GM19468 (cell line): Measurements from ENCODE around the gene EBF4.
"Not testable (repeated sequence)": the region's sequence is repeated elsewhere in the genome, so short reads cannot be mapped to it uniquely, and the experiment has no call there.

Experiments
- ATAC-seq: cut with Tn5 transposase; IDR thresholded peaks from one replicate; pipeline ENCODE4 v1.9.1; 2021; ENCODE audit warnings: mild to moderate bottlenecking, moderate library complexity, moderate number of reproducible peaks; ENCODE audit not compliant: unreplicated experiment; ENCODE audit errors: extremely low read depth

The EBF4 gene

DNA sequence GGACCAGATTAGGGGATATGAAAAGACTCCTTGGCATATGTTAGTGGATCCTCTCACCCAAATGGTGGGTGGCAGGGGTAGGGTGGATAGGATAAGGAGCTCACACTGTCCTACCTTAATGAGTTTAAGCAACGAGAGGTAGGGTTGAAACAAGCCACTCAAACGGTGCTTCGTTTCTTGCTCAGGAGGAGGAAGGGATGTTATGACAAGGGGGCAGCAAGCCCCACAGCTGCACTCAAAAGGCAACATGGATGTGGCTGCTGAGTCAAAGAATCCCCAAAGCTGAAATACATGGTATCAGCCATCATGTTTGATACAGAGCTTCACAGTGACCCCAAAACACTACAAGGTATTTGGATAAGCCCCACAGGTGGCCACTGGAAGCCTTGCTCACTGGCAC lies 20.1 kb upstream of the EBF4 start:
- no peak for ATAC-seq

- no peak for ATAC-seq
Observed at GRCh38 chr20:2673453-2673852, 19.1 kb upstream of the EBF4 start.

DNA sequence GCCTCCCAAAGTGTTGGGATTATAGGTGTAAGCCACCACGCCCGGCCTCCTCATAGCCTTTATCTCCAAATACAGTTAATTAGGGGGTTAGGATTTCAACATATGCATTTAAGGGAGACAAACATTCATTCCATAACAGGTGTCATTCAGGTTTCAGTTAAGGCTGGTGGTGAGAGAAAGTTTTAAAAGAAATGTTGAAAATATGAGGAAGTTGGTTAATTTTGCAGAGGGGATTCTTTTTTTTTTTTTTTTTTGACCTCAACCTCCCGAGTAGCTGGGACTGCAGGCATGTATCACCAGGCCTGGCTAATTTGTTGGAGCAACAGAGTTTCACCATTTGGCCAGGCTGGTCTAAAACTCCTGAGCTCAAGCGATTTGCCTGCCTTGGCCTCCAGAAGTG lies 12.5 kb upstream of the EBF4 start:
- ATAC-seq: no peak

GRCh38 chr20:2682040-2682439 lies 10.5 kb upstream of the EBF4 start:
- ATAC-seq: not testable (repeated sequence)

DNA sequence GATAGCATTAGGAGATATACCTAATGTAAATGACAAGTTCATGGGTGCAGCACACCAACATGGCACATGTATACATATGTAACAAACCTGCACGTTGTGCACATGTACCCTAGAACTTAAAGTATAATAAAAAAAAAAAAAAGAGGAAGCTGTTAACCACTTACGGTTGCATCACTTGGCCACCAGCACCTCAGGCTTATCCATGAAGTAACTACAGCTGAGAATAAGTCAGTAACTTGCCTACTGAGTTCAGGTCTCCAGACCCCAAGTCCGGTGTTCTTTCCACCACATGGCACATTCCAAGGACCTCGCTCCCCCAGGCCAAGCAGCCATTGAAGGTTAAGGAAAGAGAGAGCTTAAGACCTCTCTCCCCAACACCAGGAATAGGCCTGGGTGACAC lies 7.8 kb upstream of the EBF4 start:
- not testable (repeated sequence) for ATAC-seq

DNA sequence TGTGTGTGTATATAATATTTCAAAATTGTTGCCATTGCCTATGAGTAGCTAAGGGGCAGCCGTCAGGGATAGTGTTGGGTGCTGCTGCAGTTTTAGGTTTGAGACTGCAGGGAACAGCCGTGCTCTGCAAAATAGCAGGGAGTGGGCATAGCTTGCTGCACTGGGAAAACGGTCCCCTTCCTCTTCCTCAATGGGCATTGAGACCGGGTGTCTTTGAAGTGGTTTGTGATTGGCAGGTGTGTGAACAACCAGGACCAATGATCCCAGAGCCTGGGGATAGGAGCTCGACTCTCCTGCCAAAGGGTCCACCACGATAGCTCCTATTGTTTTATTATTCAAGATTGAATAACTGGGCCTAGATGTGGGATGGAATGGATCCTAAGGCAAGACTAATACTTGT lies 5.1 kb upstream of the EBF4 start:
- ATAC-seq: no peak

DNA sequence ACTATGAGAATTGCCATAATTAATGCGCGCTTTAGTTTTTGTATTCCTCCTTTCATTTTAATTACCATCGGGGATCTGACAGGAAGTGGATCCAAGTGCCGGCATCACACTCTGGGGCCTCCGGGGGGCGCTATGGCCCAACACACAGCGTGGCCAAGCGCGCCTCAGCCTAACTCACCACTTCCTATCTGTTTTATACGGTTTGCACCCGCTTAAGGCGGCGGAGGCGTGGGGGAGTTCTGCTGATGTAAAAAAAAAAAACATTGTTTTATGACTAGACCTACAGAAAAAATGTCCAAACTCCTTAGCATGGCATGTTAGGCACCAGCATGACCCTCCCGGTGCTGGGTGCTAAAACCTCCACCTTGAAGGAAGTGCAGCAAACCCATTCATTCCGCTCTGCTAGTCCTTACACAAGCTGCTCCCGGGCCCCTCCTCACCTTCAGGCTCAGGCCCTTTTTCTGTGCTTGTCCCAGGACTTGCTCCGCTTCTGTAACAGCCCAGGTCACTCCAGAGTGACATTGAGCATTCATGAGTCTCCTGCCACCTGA lies 4.5 kb upstream of the EBF4 start:
- ATAC-seq: no peak

GRCh38 chr20:2690213-2690612 lies 2.4 kb upstream of the EBF4 start:
- no peak for ATAC-seq

DNA sequence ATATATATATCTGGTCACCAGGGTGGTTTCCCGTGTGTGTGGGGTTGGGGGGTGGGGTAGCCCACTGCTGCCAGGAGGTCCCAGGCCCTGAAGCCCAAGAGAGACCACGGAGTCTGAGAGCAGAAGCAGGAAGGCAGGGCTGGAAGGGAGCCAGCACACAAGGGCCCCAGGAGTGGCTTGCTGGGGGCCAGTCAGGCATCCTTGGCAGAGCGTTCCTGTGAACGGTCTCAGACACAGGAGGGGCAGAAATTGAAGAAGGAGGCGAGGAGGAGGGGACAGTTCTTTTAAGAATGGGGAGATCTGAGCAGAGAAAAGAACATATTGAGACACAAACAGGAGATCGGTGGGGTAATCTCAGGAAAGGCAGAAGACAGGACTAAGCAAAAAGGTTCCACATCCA lies 1.9 kb upstream of the EBF4 start:
- no peak for ATAC-seq

- no peak for ATAC-seq
Observed at GRCh38 chr20:2691127-2691526, 1.5 kb upstream of the EBF4 start.

GRCh38 chr20:2691663-2692035 lies 931 bp upstream of the EBF4 start:
- ATAC-seq: no peak

DNA sequence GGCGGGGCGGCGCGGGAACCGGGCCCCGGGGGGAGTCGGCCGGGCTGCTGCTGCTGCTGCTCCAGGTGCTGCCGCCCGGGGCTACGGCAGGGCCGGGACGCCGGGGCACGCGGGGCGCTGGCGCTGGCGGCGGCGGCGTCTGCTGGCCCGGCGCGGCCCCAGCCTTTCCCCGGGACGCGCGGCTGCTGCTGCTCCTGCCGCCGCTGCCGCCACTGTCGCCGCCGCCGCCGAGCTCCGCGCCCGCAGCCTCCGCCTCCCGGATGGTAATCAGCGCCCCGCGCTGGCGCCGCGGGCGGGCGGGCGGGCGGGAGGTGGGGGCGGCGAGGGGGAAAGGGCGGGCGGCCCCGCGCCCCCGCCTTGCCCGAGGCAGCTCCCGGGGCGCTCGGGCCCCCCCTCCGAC lies 306 bp downstream of the EBF4 start:
- ATAC-seq: no peak

DNA sequence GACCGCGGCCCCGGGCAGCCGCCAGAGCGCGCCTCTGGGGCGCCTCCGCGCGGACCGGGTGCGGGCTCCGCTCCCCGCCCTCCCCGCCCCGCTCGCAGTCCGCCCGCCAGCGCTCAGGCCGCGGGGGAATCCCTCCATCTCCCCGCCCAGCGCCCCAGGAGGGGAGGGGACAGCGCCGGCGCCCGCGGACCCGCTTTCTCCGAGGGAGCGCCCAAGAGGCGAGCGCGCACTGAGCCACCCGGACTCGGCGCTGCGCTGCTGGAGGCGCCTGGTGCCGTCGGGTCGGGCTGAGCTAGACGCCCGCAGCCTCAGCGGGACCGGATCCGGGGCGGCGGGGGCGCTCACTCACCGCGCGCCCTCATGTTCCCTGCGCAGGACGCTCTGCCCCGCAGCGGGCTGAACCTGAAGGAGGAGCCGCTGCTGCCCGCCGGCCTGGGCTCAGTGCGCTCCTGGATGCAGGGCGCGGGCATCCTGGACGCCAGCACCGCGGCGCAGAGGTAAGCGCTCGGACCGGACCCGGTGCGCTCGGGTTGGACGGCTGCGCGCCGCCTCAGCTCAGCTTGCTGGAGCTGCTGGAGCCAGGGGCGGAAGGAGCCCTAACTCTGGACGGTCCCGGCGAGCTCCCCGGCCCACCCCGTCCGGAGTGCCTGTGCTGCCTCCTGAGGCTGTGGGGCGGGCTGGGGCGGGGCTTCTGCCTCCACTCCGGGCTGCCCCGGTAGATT lies 867 bp downstream of the EBF4 start:
- no peak for ATAC-seq

DNA sequence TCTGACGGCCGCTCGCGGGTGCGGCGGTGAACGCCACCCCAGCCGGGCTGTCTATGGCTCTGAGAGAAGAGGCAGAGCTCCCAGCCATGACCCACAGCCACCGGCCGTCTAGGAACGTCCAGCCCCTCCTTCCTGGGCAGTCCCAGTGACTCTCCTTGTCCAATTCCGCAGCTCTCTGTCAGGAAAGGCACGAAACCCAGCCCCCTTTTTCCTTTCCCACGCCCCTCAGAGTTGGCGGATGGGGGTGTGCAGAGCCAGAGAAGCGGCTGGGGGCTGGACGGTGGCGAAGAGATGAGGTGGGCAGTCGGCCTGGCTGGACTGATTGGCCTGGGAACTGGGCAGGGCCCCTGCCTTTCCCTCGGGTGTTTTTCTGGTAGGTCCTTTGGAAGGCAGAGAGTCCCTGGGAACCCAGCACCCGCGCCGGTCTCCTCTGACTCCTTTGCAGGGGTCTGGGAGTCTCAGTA lies 1.5 kb downstream of the EBF4 start:
- no peak for ATAC-seq

- no peak for ATAC-seq
Observed at GRCh38 chr20:2694519-2694918, 1.9 kb downstream of the EBF4 start.

- no peak for ATAC-seq
Observed at GRCh38 chr20:2695206-2695983, 2.8 kb downstream of the EBF4 start.

DNA sequence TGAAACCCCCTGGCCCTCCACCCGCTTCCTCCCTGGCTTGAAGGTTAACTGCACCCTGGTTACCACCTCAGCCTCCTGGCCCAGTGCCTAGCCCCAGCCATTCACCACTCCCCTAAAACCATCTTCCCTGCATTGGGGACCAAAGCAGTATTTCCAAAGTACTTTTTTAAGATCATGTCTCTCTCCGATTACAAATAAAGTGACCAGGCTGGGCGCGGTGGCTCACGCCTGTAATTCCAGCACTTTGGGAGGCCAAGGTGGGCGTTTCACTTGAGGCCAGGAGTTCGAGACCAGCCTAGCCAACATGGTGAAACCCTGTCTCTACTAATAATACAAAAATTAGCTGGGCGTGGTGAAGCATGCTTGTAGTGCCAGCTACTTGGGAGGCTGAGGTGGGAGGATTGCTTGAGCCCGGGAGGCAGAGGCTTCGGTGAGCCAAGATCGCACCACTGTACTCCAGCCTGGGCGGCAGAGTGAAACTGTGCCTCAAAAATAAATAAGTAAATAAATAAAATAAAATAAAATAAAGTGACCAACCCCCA lies 3.5 kb downstream of the EBF4 start:
- ATAC-seq: not testable (repeated sequence)

DNA sequence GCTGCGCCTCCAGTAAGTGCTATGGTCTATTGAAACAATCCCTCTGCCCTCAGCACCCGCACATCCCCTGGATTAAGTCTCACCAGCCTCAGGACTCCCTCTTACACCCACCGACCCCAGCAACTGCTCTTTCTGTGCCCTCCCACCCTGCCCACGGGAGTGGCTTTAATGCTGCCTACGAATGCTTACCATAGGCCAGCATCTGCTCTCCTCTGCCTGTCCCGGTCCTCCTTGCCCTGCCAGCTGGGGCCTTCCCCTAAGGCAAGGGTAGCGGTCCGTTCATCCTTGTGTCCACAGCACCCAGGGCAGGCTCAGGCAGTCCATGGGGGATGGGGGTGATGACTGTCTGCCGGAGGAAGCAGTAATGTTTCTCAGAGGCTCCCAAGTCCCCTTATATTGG lies 4.1 kb downstream of the EBF4 start:
- ATAC-seq: no peak

DNA sequence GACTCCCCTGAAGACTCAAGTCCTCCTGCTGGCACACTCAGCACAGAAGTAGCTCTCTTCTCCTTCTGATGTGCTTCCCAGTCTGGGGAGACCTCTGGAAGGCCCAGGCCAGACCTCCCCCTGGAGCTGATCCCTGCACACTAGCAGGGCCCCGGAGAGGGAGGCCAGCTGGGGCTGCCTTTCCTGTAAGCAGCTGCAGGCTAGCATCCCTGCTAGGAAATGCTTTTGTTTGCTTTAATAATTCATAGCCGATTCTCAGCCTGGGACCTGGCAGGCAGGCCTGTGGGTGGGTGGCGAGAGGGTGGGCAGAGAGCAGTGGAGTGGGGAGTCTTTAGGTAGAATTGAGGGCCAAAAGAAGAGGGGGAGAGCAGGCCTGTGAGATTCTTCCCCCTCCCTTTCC lies 5.2 kb downstream of the EBF4 start:
- ATAC-seq: no peak

- ATAC-seq: no peak
Observed at GRCh38 chr20:2698186-2698817, 5.7 kb downstream of the EBF4 start.

GRCh38 chr20:2698912-2699311 lies 6.3 kb downstream of the EBF4 start:
- no peak for ATAC-seq
